Type B pancreatic cell (in vitro differentiated cells): ENCODE results near the gene TRRAP. TPM values are rescaled to one million over a fixed set of nuclear protein-coding genes. Genes with fewer than 3 reads are reported as not detected.

ENCODE experiments used
- DNase-seq: peaks from one replicate; pipeline ENCODE4 v3.0.0; 2021; ENCODE audit warnings: mixed read lengths; ENCODE audit not compliant: unreplicated experiment; ENCODE audit errors: extremely low spot score
- H3K27ac Mint-ChIP-seq: 2 replicates; pipeline ENCODE4 v1.8.0; 2021; ENCODE audit warnings: mild to moderate bottlenecking, mixed read lengths
- H3K27me3 Mint-ChIP-seq: 2 replicates; pipeline ENCODE4 v1.8.0; 2021; ENCODE audit warnings: mixed read lengths
- H3K36me3 Mint-ChIP-seq: 2 replicates; pipeline ENCODE4 v1.8.0; 2021; ENCODE audit warnings: mixed read lengths
- H3K4me1 Mint-ChIP-seq: one replicate; pipeline ENCODE4 v1.8.0; 2021; ENCODE audit warnings: mixed read lengths; ENCODE audit not compliant: unreplicated experiment
- H3K4me3 Mint-ChIP-seq: 2 replicates; pipeline ENCODE4 v1.8.0; 2021; ENCODE audit warnings: mild to moderate bottlenecking, mixed read lengths
- H3K9me3 Mint-ChIP-seq: 2 replicates; pipeline ENCODE4 v1.8.0; 2021; ENCODE audit warnings: mixed read lengths
- CTCF ChIP-seq: fragments of 200-600 bp; sonication (generic); conservative IDR thresholded peaks from 2 replicates; pipeline ENCODE4 v1.5.0; 2021; ENCODE audit warnings: antibody characterized with exemption, mild to moderate bottlenecking
- total RNA-seq: library from RNA; stranded (reverse); gene quantifications from 2 replicates; pipeline ENCODE4 v1.2.1, GENCODE V29; 2021; ENCODE audit warnings: low replicate concordance

Gene TRRAP
- total RNA-seq, 1 donor from 2014 or later, result 65.7 TPM

DNA sequence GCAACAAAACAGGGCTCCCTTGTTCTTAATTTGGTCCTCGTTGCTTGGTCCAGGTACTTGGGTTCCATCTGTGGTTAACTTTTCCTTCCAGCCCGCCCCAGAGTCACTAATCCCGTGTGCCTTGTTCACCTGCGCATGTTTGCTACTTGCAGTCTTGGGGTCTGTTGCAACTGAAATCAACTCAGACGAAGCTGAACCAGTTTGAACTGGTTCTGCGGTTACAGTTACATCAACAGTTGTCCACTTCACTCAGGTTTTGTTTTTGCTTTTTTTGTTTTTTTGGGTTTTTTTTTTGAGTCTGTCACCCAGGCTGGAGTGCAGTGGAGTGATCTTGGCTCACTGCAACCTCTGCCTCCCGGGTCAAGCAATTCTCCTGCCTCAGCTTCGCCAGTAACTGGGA lies 34.7 kb downstream of the TRRAP start:
- Mint-ChIP-seq H3K27me3 (no peaks in the 10 kb centered on the region), H3K27ac (no peak overlapping the region), H3K36me3 (peaks cover 26% of the 10 kb centered on the region), H3K4me1 (no peaks in the 10 kb centered on the region), H3K4me3 (no peak overlapping the region), H3K9me3 (no peaks in the 10 kb centered on the region)
- no peak for TF ChIP-seq CTCF
- DNase-seq, result no peak

DNA sequence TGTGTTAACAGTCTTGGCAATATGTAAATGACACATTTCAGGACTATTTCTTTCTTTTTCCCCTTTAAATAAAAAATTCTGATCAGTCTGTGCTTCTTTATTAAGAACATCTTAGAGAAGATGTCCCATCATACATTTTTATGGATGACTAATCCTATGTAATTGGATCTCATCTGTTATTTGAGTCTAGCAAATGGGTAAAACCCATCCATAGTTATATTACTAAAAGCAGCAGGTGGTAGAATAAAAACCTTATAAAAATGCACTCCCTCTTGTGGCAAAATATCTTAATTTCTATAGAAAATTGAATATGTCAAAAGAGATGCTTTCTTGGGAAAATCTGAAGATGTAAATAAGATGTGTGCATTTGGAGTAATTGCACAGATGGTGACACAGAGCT lies 35.3 kb downstream of the TRRAP start:
- no peaks in the 10 kb centered on the region for H3K9me3 Mint-ChIP-seq

GRCh38 chr7:98917331-98917730 lies 39.0 kb downstream of the TRRAP start:
- H3K9me3 Mint-ChIP-seq, result no peaks in the 10 kb centered on the region
- no peaks in the 10 kb centered on the region for H3K27me3 Mint-ChIP-seq
- peak; percentile 62 for DNase-seq
- no peaks in the 10 kb centered on the region for H3K4me1 Mint-ChIP-seq
- H3K4me3 Mint-ChIP-seq, result no peak overlapping the region
- no peak for TF ChIP-seq CTCF
- peaks cover 19% of the 10 kb centered on the region for H3K36me3 Mint-ChIP-seq
- H3K27ac Mint-ChIP-seq, result no peak overlapping the region

More for the DNA sequence above, 35.3 kb downstream of the TRRAP start:
- TF ChIP-seq CTCF, result no peak
- no peaks in the 10 kb centered on the region for H3K4me1 Mint-ChIP-seq
- peaks cover 23% of the 10 kb centered on the region for H3K36me3 Mint-ChIP-seq
- no peak overlapping the region for H3K4me3 Mint-ChIP-seq
- no peak for DNase-seq
- no peak overlapping the region for H3K27ac Mint-ChIP-seq
- no peaks in the 10 kb centered on the region for H3K27me3 Mint-ChIP-seq

- Mint-ChIP-seq H3K27ac (no peak overlapping the region), H3K9me3 (no peaks in the 10 kb centered on the region), H3K27me3 (no peaks in the 10 kb centered on the region), H3K4me3 (no peak overlapping the region), H3K36me3 (peaks cover 37% of the 10 kb centered on the region), H3K4me1 (no peaks in the 10 kb centered on the region)
- no peak for DNase-seq
- TF ChIP-seq CTCF, result no peak
Measured at GRCh38 chr7:98921608-98922372, 43.5 kb downstream of the TRRAP start.

- Mint-ChIP-seq H3K27ac (no peak overlapping the region), H3K4me3 (no peak overlapping the region), H3K9me3 (no peaks in the 10 kb centered on the region), H3K27me3 (no peaks in the 10 kb centered on the region), H3K36me3 (peaks cover 36% of the 10 kb centered on the region), H3K4me1 (no peaks in the 10 kb centered on the region)
- DNase-seq, result no peak
- no peak for TF ChIP-seq CTCF
Measured at GRCh38 chr7:98922392-98923187, 44.3 kb downstream of the TRRAP start.
